A673 (cell line): ENCODE data around the gene MORF4L2. TPM values are rescaled to one million over a fixed set of nuclear protein-coding genes. Genes with fewer than 3 reads are reported as not detected.

Experiments used
- BruUV-seq: library from RNA; stranded (reverse); fragments of 400-500 nt; replicated peaks from 2 replicates; lab custom pipeline; 2021; lab: Mats Ljungman, UMichigan
- CTCF ChIA-PET: fragments of 300-600 bp; sonication (Branson Sonifier 250); formaldehyde crosslinking; loops from one replicate; lab custom pipeline; 2022; ENCODE audit warnings: antibody characterized with exemption; lab: Charles Lee
- POLR2A ChIA-PET: fragments of 300-600 bp; sonication (Branson Sonifier 250); formaldehyde crosslinking; loops from one replicate; lab custom pipeline; 2022; ENCODE audit warnings: antibody characterized with exemption; ENCODE audit not compliant: low non-redundant PET; lab: Charles Lee
- DNase-seq: peaks from one replicate; pipeline ENCODE4 v3.0.0-alpha.2; 2015; ENCODE audit warnings: low spot score
- H3K27ac ChIP-seq: fragments of 200-600 bp; sonication (generic); 2 replicates; pipeline ENCODE4 v1.5.1; 2016; ENCODE audit warnings: mixed run types, low read depth, mild to moderate bottlenecking, mixed read lengths, antibody characterized with exemption, low read length; ENCODE audit not compliant: poor library complexity, severe bottlenecking
- H3K27me3 ChIP-seq: fragments of 200-600 bp; sonication (generic); replicated peaks from 2 replicates; pipeline ENCODE4 v1.6.1; 2017; ENCODE audit warnings: mixed run types, low read depth, mild to moderate bottlenecking, mixed read lengths, antibody characterized with exemption, low read length; ENCODE audit not compliant: insufficient read depth, poor library complexity
- H3K36me3 ChIP-seq: fragments of 200-600 bp; sonication (generic); 2 replicates; pipeline ENCODE4 v1.6.1; 2016; ENCODE audit warnings: mixed run types, mild to moderate bottlenecking, mixed read lengths, antibody characterized with exemption, low read length; ENCODE audit not compliant: insufficient read depth, poor library complexity, severe bottlenecking
- H3K4me1 ChIP-seq: fragments of 200-600 bp; sonication (generic); 2 replicates; pipeline ENCODE4 v1.6.1; 2017; ENCODE audit warnings: mixed run types, mild to moderate bottlenecking, mixed read lengths, antibody characterized with exemption, low read length; ENCODE audit not compliant: insufficient read depth, poor library complexity, severe bottlenecking
- H3K4me3 ChIP-seq: fragments of 200-600 bp; sonication (generic); 2 replicates; pipeline ENCODE4 v1.5.1; 2016; ENCODE audit warnings: low read depth, mixed run types, mild to moderate bottlenecking, mixed read lengths, low read length; ENCODE audit not compliant: poor library complexity, severe bottlenecking
- H3K9me3 ChIP-seq: fragments of 200-600 bp; sonication (generic); 2 replicates; pipeline ENCODE4 v1.6.1; 2016; ENCODE audit warnings: mixed run types, low read depth, mild to moderate bottlenecking, mixed read lengths, antibody characterized with exemption, low read length; ENCODE audit not compliant: poor library complexity, severe bottlenecking
- EZH2 ChIP-seq: fragments of 200-600 bp; sonication (generic); IDR thresholded peaks from 2 replicates; pipeline ENCODE4 v1.6.1; 2017; ENCODE audit warnings: borderline replicate concordance, low read depth, mild to moderate bottlenecking, mixed read lengths, antibody characterized with exemption, low read length; ENCODE audit not compliant: poor library complexity, severe bottlenecking
- intact Hi-C: fragments of 100-400 bp; cut with micrococcal nuclease; formaldehyde crosslinking; loops from one replicate; pipeline ENCODE4 v1.10.0; 2022; ENCODE audit not compliant: unreplicated experiment
- total RNA-seq: library from RNA; stranded (reverse); gene quantifications from 2 replicates; pipeline ENCODE4 v1.2.3, GENCODE V29; 2021
- TF ChIP-seq, protein P1 (sequence below): fragments of 300-800, 200-600 bp; sonication (generic); conservative IDR thresholded peaks from 2 replicates; pipeline ENCODE4 v1.5.1; 2017; ENCODE audit warnings: low read depth, mild to moderate bottlenecking, antibody characterized with exemption, low read length, moderate library complexity, mixed read lengths

The MORF4L2 gene
- total RNA-seq, 1 experiment from 2014 or later: 473 TPM

DNA sequence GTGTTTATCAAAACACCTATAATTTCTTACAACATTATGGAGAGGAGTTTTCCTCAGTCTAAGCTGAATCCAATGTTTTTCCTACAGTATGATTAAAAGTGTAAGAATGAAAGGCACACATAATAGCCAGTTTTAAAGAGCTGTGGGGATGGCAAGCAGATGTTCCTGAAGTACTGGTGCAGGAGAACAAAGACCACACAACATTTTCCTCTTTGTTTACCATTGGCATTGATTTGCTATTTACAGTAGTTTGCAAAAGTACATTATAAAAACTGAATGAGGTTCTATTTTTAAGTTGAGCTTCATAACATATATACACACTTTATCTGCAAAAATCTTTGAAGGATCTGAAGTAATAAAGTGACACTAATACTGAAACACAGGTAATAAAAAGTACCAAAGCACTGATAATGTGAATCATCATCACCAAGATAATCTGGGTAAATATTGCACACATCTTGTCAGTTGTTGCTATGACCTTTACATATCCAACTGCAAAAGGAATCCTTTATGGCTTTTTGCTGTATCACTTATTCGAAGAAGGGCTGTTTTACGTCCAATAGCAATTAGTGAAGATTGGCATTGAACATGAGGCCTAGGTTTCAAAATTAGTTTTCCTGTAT, 35.2 kb downstream of the MORF4L2 start:
- ChIA-PET CTCF (no interaction called here), POLR2A (no interaction called here)
- Histone ChIP-seq H3K27ac (no peak overlapping the region), H3K9me3 (no peaks in the 10 kb centered on the region), H3K4me1 (no peaks in the 10 kb centered on the region), H3K27me3 (no peaks in the 10 kb centered on the region), H3K36me3 (no peaks in the 10 kb centered on the region), H3K4me3 (no peak overlapping the region)
- DNase-seq: no peak
- intact Hi-C loops: no loop called here
- TF ChIP-seq, protein P1, sequence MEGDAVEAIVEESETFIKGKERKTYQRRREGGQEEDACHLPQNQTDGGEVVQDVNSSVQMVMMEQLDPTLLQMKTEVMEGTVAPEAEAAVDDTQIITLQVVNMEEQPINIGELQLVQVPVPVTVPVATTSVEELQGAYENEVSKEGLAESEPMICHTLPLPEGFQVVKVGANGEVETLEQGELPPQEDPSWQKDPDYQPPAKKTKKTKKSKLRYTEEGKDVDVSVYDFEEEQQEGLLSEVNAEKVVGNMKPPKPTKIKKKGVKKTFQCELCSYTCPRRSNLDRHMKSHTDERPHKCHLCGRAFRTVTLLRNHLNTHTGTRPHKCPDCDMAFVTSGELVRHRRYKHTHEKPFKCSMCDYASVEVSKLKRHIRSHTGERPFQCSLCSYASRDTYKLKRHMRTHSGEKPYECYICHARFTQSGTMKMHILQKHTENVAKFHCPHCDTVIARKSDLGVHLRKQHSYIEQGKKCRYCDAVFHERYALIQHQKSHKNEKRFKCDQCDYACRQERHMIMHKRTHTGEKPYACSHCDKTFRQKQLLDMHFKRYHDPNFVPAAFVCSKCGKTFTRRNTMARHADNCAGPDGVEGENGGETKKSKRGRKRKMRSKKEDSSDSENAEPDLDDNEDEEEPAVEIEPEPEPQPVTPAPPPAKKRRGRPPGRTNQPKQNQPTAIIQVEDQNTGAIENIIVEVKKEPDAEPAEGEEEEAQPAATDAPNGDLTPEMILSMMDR: no peak
- TF ChIP-seq EZH2: no peak
- BruUV-seq: no TSS peak

DNA sequence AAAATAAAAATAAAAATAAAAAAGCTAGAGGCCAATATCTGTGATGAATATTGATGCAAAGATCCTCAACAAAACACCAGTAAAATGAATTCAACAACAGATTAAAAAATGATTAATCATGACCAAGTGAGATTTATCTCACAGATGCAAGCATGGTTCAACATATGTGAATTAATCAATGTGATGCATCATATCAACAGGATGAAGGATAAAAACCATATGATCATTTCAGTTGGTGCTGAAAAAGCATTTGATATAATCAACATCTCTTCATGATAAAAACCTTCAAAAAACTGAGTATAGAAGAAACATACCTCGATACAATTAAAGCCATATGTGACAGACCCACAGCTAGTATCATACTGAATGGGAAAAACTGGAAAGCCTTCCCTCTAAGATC, 38.9 kb downstream of the MORF4L2 start:
- peaks cover 6% of the 10 kb centered on the region for H3K27me3 ChIP-seq
- ChIA-PET CTCF (interaction anchor here (0.6 kb wide), 1 partner anchor 17 kb away, joined by 3 read pairs; no protein-coding TSS in a partner anchor), POLR2A (no interaction called here)
- H3K27ac ChIP-seq: no peak overlapping the region
- TF ChIP-seq, protein P1: no peak
- TF ChIP-seq EZH2: no peak
- H3K4me1 ChIP-seq: no peaks in the 10 kb centered on the region
- no TSS peak for BruUV-seq
- H3K4me3 ChIP-seq: no peak overlapping the region
- DNase-seq: no peak
- H3K36me3 ChIP-seq: no peaks in the 10 kb centered on the region
- no peaks in the 10 kb centered on the region for H3K9me3 ChIP-seq
- intact Hi-C loops: no loop called here

DNA sequence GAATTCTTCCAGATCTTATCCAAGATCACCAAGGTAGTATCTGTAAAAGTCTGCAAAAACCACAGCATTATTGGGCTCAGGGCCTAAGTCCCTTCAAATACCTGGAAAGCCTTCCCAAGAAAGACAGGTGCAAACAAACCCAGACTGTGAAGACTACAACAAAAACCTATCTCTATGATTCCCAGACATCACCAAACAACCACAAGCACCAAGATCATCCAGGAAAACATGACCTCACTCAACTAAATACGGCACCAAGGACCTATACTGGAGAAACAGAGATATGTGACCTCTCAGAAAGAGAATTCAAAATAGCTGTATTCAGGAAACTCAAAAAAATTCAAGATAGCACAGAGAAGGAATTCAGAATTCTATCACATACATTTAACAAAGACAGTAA, 42.4 kb downstream of the MORF4L2 start:
- Histone ChIP-seq H3K9me3 (no peaks in the 10 kb centered on the region), H3K27ac (no peak overlapping the region), H3K36me3 (no peaks in the 10 kb centered on the region), H3K27me3 (peaks cover 6% of the 10 kb centered on the region), H3K4me1 (no peaks in the 10 kb centered on the region), H3K4me3 (no peak overlapping the region)
- no peak for DNase-seq
- intact Hi-C loops: no loop called here
- BruUV-seq: no TSS peak
- no peak for TF ChIP-seq EZH2
- TF ChIP-seq, protein P1: no peak
- POLR2A ChIA-PET: no interaction called here
- CTCF ChIA-PET: no interaction called here
